SK-N-MC (cell line): ENCODE measurements around the gene KCNRG.

Source experiments
- DNase-seq: peaks from one replicate; pipeline ENCODE4 v3.0.0-alpha.2; 2011; ENCODE audit warnings: low read depth, low spot score
- H3K27ac ChIP-seq: fragments of 200-600 bp; sonication (generic); 2 replicates; pipeline ENCODE4 v1.5.1; 2016; ENCODE audit warnings: mixed run types
- H3K36me3 ChIP-seq: fragments of 200-600 bp; sonication (generic); 2 replicates; pipeline ENCODE4 v1.6.1; 2017; ENCODE audit warnings: antibody characterized with exemption, low read length, mixed read lengths; ENCODE audit not compliant: insufficient read depth
- H3K4me3 ChIP-seq: fragments of 200-600 bp; sonication (generic); 2 replicates; pipeline ENCODE4 v1.5.1; 2016
- H3K9ac ChIP-seq: fragments of 200-600 bp; sonication (generic); 2 replicates; pipeline ENCODE4 v1.8.0; 2017; ENCODE audit warnings: mixed run types, mixed read lengths; ENCODE audit not compliant: insufficient read length
- H3K9me3 ChIP-seq: fragments of 200-600 bp; sonication (generic); 2 replicates; pipeline ENCODE4 v1.6.1; 2017; ENCODE audit warnings: low read depth, mild to moderate bottlenecking, antibody characterized with exemption, low read length, moderate library complexity, mixed read lengths
- EZH2 ChIP-seq: fragments of 200-600 bp; sonication (generic); IDR thresholded peaks from one replicate; pipeline ENCODE4 v1.6.1; 2017; ENCODE audit warnings: antibody characterized with exemption
- FOXP2 ChIP-seq: optimal IDR thresholded peaks from 2 replicates; pipeline ENCODE3; 2011; ENCODE audit warnings: mild to moderate bottlenecking, moderate library complexity; ENCODE audit not compliant: insufficient read depth; ENCODE audit errors: extremely low read length, control extremely low read depth
- POLR2AphosphoS5 ChIP-seq: IDR thresholded peaks from 2 replicates; pipeline ENCODE4 v1.6.1; 2012; ENCODE audit warnings: mild to moderate bottlenecking, low read depth, low read length, borderline replicate concordance

KCNRG gene

GRCh38 chr13:50015258-50015657 lies at the start of gene KCNRG:
Gene KCNRG (plus strand): TSS chr13:50015444. CDS start chr13:50015494, 50 bp downstream.
- H3K9ac ChIP-seq: no peak within 1 kb of the TSS
- TF ChIP-seq EZH2 (no peak), POLR2AphosphoS5 (no peak), FOXP2 (no peak)
- H3K9me3 ChIP-seq: no peaks in the 10 kb centered on the region
- H3K4me3 ChIP-seq: no peak within 1 kb of the TSS
- DNase-seq: no peak
- peaks cover 68% of the 10 kb centered on the region for H3K36me3 ChIP-seq
- peak within 1 kb of the TSS; percentile 71 for H3K27ac ChIP-seq

- DNase-seq: no peak
- H3K9ac ChIP-seq: no peak overlapping the region
- H3K36me3 ChIP-seq: no peaks in the 10 kb centered on the region; the same call in 1 of the 2 replicates
- no peak overlapping the region for H3K4me3 ChIP-seq
- H3K27ac ChIP-seq: no peak overlapping the region
- H3K9me3 ChIP-seq: peaks cover 3% of the 10 kb centered on the region; the same call in 1 of the 2 replicates
- TF ChIP-seq POLR2AphosphoS5: no peak
- TF ChIP-seq EZH2: no peak
- no peak for TF ChIP-seq FOXP2
These were observed 47.8 kb upstream of the KCNRG start for GRCh38 chr13:49967456-49967855.

GRCh38 chr13:49972709-49973108 lies 42.5 kb upstream of the KCNRG start:
- Histone ChIP-seq H3K27ac (no peak overlapping the region), H3K4me3 (no peak overlapping the region), H3K36me3 (no peaks in the 10 kb centered on the region), H3K9me3 (no peaks in the 10 kb centered on the region), H3K9ac (no peak overlapping the region)
- no peak for TF ChIP-seq POLR2AphosphoS5
- no peak for TF ChIP-seq FOXP2
- no peak for TF ChIP-seq EZH2
- DNase-seq: no peak

- no peak for DNase-seq
- no peak overlapping the region for H3K4me3 ChIP-seq
- no peak overlapping the region for H3K9ac ChIP-seq
- no peak overlapping the region for H3K27ac ChIP-seq
- H3K9me3 ChIP-seq: no peaks in the 10 kb centered on the region
- TF ChIP-seq POLR2AphosphoS5 (no peak), FOXP2 (no peak), EZH2 (no peak)
- no peaks in the 10 kb centered on the region for H3K36me3 ChIP-seq
These were observed 39.4 kb upstream of the KCNRG start for GRCh38 chr13:49975826-49976225.

GRCh38 chr13:49976314-49977258 lies 38.7 kb upstream of the KCNRG start:
- no peak overlapping the region for H3K27ac ChIP-seq
- no peak for TF ChIP-seq EZH2

GRCh38 chr13:49977992-49978391 lies 37.3 kb upstream of the KCNRG start:
- H3K36me3 ChIP-seq: no peaks in the 10 kb centered on the region
- DNase-seq: no peak
- H3K4me3 ChIP-seq: no peak overlapping the region
- H3K9ac ChIP-seq: no peak overlapping the region
- H3K9me3 ChIP-seq: no peaks in the 10 kb centered on the region
- H3K27ac ChIP-seq: no peak overlapping the region
- TF ChIP-seq FOXP2 (no peak), EZH2 (no peak), POLR2AphosphoS5 (no peak)

More at GRCh38 chr13:49976314-49977258, 38.7 kb upstream of the KCNRG start:
- Histone ChIP-seq H3K9me3 (no peaks in the 10 kb centered on the region), H3K4me3 (no peak overlapping the region), H3K36me3 (no peaks in the 10 kb centered on the region), H3K9ac (no peak overlapping the region)
- DNase-seq: no peak

GRCh38 chr13:49980266-49980665 lies 35.0 kb upstream of the KCNRG start:
- H3K4me3 ChIP-seq: no peak overlapping the region
- no peak for TF ChIP-seq POLR2AphosphoS5
- TF ChIP-seq EZH2: no peak
- TF ChIP-seq FOXP2: no peak
- H3K36me3 ChIP-seq: no peaks in the 10 kb centered on the region
- H3K9ac ChIP-seq: no peak overlapping the region
- no peak for DNase-seq
- no peaks in the 10 kb centered on the region for H3K9me3 ChIP-seq
- no peak overlapping the region for H3K27ac ChIP-seq

GRCh38 chr13:49985129-49985528 lies 30.1 kb upstream of the KCNRG start:
- DNase-seq: no peak
- H3K9me3 ChIP-seq: no peaks in the 10 kb centered on the region
- H3K4me3 ChIP-seq: no peak overlapping the region
- TF ChIP-seq FOXP2 (no peak), EZH2 (no peak), POLR2AphosphoS5 (no peak)
- no peak overlapping the region for H3K9ac ChIP-seq
- no peak overlapping the region for H3K27ac ChIP-seq
- H3K36me3 ChIP-seq: no peaks in the 10 kb centered on the region
